Measurements from ENCODE around the gene ARHGAP6.

The ARHGAP6 gene

GRCh38 chrX:11423949-11424348, 241.8 kb downstream of the ARHGAP6 start:
- H3K4me3 ChIP-seq (ENCODE audit: low read length), result no peak overlapping the region
- DNase-seq (ENCODE audit: low read depth), result no peak
- TF ChIP-seq, protein P1, sequence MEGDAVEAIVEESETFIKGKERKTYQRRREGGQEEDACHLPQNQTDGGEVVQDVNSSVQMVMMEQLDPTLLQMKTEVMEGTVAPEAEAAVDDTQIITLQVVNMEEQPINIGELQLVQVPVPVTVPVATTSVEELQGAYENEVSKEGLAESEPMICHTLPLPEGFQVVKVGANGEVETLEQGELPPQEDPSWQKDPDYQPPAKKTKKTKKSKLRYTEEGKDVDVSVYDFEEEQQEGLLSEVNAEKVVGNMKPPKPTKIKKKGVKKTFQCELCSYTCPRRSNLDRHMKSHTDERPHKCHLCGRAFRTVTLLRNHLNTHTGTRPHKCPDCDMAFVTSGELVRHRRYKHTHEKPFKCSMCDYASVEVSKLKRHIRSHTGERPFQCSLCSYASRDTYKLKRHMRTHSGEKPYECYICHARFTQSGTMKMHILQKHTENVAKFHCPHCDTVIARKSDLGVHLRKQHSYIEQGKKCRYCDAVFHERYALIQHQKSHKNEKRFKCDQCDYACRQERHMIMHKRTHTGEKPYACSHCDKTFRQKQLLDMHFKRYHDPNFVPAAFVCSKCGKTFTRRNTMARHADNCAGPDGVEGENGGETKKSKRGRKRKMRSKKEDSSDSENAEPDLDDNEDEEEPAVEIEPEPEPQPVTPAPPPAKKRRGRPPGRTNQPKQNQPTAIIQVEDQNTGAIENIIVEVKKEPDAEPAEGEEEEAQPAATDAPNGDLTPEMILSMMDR (conservative IDR thresholded peaks at IDR 0.05; ENCODE audit: low read length), result no peak

- no peak overlapping the region for H3K4me3 ChIP-seq (ENCODE audit: low read length)
- TF ChIP-seq, protein P1 (conservative IDR thresholded peaks at IDR 0.05; ENCODE audit: low read length), result no peak
- peak; percentile 76 for DNase-seq (ENCODE audit: low read depth)
These were observed 242.3 kb downstream of the ARHGAP6 start for GRCh38 chrX:11423362-11423818.

DNA sequence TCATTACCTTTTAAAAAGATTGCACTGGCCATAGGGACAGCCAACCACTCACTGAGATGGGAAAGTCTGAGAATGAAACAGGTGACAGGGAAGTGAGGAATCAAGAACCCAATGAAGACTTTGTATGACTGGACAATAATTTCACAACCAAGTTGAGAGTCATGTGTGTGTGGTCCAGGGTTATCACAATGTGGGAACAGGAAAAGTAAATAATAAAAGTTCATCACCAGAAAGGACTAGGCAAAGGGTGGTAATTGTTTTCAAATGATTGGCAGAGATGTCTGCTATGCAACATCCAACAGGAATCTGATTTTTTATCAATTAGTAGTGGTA, 243.2 kb downstream of the ARHGAP6 start:
- TF ChIP-seq, protein P1 (conservative IDR thresholded peaks at IDR 0.05; ENCODE audit: low read length), result no peak
- no peak overlapping the region for H3K4me3 ChIP-seq (ENCODE audit: low read length)
- no peak for DNase-seq (ENCODE audit: low read depth)

GRCh38 chrX:11421805-11422524, 243.8 kb downstream of the ARHGAP6 start:
- DNase-seq (ENCODE audit: low read depth), result no peak
- TF ChIP-seq, protein P1 (conservative IDR thresholded peaks at IDR 0.05; ENCODE audit: low read length), result no peak
- H3K4me3 ChIP-seq (ENCODE audit: low read length), result no peak overlapping the region

DNA sequence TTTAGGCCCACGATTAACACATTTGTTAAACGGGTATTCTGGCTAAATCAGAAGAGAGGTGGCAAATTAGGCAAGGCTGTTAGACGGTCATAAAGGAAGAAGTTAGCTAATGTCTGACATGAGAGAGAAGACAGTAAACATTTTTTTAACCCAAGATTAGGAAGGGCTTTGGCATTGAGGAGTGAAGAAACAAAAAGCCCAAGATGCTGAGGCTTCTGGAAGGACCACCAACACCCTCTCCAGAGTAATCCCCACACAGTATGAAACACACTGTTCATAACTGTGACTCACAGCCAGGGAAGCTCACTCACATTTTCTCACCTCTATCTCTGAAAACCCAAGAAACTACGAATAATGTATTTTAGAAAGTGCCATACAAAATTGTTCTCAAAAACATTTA, 244.9 kb downstream of the ARHGAP6 start:
- TF ChIP-seq, protein P1 (conservative IDR thresholded peaks at IDR 0.05; ENCODE audit: low read length), result no peak
- no peak for DNase-seq (ENCODE audit: low read depth)
- H3K4me3 ChIP-seq (ENCODE audit: low read length), result no peak overlapping the region

GRCh38 chrX:11419102-11419501, 246.6 kb downstream of the ARHGAP6 start:
- H3K4me3 ChIP-seq (ENCODE audit: low read length), result no peak overlapping the region
- TF ChIP-seq, protein P1 (conservative IDR thresholded peaks at IDR 0.05; ENCODE audit: low read length), result no peak
- no peak for DNase-seq (ENCODE audit: low read depth)

DNA sequence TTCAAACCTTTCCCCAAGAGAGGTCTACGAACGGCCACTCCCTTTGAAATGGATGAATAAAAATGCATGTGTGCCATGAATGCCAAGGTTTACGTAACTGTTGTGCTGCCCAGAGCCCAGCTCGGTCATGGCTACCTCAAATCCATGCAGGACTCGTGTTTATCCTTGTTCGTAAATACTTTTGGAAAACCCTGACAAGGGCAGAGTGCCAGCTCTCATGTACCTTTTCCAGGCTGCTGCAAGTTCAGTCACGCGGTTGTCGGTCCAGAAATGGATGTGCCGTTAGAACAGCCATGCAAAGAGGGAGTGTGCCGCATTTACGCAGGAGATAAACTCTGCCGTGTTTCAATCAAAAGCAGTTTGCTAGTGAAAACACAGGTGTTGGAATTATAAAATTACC, 249.1 kb downstream of the ARHGAP6 start:
- TF ChIP-seq, protein P1 (conservative IDR thresholded peaks at IDR 0.05; ENCODE audit: low read length), result no peak
- DNase-seq (ENCODE audit: low read depth), result no peak
- no peak overlapping the region for H3K4me3 ChIP-seq (ENCODE audit: low read length)
